Kidney epithelial cell (primary cell): ENCODE measurements around the gene SELENON. TPM values are rescaled to one million over a fixed set of nuclear protein-coding genes. Genes with fewer than 3 reads are reported as not detected.

Source experiments
- DNase-seq: peaks from one replicate; pipeline ENCODE4 v3.0.0-alpha.2; 2010; ENCODE audit warnings: low read depth
- H3K27me3 ChIP-seq: 2 replicates; pipeline ENCODE4 v1.6.0; 2011; ENCODE audit warnings: low read length; ENCODE audit not compliant: control insufficient read depth, insufficient read depth
- H3K36me3 ChIP-seq: 2 replicates; pipeline ENCODE4 v1.5.1; 2011; ENCODE audit warnings: low read length; ENCODE audit not compliant: control insufficient read depth, insufficient read depth
- H3K4me3 ChIP-seq: 2 replicates; pipeline ENCODE4 v1.5.1; 2011; ENCODE audit warnings: low read depth, mild to moderate bottlenecking, control low read depth, low read length
- CTCF ChIP-seq: IDR thresholded peaks from 2 replicates; pipeline ENCODE4 v1.5.1; 2011; ENCODE audit warnings: mild to moderate bottlenecking, moderate library complexity, low read length, control low read depth, inconsistent platforms; ENCODE audit not compliant: insufficient read depth, poor library complexity, severe bottlenecking
- total RNA-seq: library from RNA; depleted of rRNA; stranded (reverse); fragments of >200 nt; gene quantifications from 2 replicates; pipeline ENCODE4 v1.2.3, GENCODE V29; 2015

Gene SELENON
- total RNA-seq, 1 donor from 2014 or later = 50.8 TPM

DNA sequence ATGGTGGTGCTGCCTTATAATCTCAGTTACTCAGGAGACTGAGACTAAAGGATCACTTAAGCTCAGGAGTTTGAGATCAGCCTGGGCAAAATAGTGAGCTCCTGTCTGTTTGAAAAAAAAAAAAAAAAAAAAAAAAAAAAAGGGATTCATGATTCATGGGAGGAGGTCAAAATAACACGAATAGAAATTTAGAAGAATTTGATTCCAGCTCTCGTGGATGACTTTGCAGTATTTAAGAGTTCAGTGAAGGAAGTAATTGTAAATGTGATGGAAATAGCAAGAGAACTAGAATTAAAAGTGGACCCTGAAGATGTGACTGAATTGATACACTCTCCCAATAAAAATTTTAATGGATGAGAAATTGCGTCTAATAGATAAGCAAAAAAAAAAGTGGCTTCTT, 43.5 kb downstream of the SELENON start:
- Histone ChIP-seq H3K27me3 (no peaks in the 10 kb centered on the region), H3K4me3 (no peak overlapping the region), H3K36me3 (no peaks in the 10 kb centered on the region)
- no peak for TF ChIP-seq CTCF
- DNase-seq = no peak

DNA sequence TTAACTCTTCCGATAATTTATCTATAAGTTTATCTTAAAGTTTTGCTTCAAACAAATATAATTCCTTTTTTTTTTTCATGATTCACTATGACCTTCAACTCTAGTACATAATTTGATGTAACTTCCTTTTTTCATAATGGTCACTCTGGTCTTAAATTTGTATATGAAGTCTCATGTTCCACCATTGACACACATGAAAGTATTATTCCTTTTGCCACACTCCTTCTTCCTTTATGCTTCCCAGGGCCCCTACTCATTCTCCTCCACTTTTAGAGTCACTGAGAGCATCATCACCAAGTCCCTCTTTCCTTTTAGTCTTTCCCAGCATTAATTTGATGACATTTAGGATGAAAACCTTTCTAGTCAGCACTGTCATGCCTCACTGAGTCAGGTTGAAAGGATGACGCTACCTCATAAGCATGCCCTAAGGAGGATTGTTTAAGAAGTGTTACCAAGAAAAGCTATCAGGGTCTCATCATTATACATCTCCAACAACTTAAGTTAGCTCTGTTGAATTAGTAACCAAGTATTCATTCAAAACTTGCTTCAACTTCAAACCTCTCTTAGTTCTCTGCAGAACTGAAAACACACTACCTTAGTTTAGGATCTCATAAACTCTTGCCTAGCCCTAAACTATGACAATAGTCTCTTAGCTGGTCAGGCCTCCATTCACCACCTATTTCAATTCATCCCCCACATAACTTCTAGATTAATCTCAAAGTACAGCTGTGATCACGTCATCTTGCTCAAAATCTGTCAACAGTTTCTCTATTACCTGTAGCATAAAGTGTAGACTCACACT, 44.7 kb downstream of the SELENON start:
- DNase-seq = peak; percentile 63
- no peak overlapping the region for H3K4me3 ChIP-seq
- no peaks in the 10 kb centered on the region for H3K27me3 ChIP-seq
- H3K36me3 ChIP-seq = no peaks in the 10 kb centered on the region
- TF ChIP-seq CTCF = no peak

DNA sequence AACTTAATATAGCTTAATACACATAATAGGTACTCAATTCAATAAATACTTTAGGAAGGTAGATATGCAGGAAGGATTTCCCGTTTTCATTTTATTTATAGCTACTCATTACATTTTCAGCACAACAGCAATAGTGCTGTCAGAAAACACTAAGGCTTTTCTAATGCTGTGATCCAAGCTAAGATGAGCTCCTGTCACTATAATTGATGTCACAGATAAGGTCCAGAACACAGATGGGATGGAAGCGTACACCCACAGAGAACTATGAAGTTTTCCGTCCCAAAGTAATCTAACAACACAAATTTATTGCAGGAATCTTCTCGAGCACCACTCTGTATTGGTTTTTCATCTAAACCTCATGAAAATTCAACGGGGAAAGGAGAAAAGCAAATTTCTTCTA, 45.7 kb downstream of the SELENON start:
- DNase-seq = no peak
- Histone ChIP-seq H3K36me3 (no peaks in the 10 kb centered on the region), H3K27me3 (no peaks in the 10 kb centered on the region), H3K4me3 (no peak overlapping the region)
- no peak for TF ChIP-seq CTCF

- no peak for DNase-seq
- no peak overlapping the region for H3K4me3 ChIP-seq
- no peaks in the 10 kb centered on the region for H3K27me3 ChIP-seq
- no peak for TF ChIP-seq CTCF
- no peaks in the 10 kb centered on the region for H3K36me3 ChIP-seq
Observed at GRCh38 chr1:25847929-25848328, 47.9 kb downstream of the SELENON start.

- no peak for DNase-seq
- no peak for TF ChIP-seq CTCF
- Histone ChIP-seq H3K4me3 (no peak overlapping the region), H3K27me3 (no peaks in the 10 kb centered on the region), H3K36me3 (no peaks in the 10 kb centered on the region)
Observed at GRCh38 chr1:25848531-25848930, 48.5 kb downstream of the SELENON start.

DNA sequence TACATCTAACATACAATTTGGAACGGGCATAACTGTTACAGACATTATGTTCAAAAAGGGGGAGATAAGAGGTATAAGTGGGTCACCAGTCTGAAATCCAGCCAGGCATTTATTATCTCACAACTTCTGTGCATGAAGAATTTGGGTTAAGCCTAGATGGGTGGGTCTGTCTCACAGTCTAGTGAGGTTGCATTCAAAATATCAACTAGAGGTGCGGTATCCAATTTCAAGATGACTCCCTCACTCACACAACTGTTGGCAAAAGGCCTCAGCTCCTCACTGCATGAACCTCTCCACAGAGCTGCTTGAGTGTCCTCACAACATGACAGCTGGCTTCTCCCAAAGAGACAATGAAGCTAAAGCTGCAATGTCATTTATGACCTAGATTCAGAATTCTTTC, 54.6 kb downstream of the SELENON start:
- no peak overlapping the region for H3K4me3 ChIP-seq
- DNase-seq = no peak
- no peaks in the 10 kb centered on the region for H3K27me3 ChIP-seq
- no peak for TF ChIP-seq CTCF
- H3K36me3 ChIP-seq = no peaks in the 10 kb centered on the region
